OCI-LY3 (cell line): ENCODE measurements around the gene SEPTIN10.

Source experiments
- H2AFZ ChIP-seq: fragments of 200-600, 300-600 bp; shearing (Covaris generic); 2 replicates; pipeline ENCODE4 v1.6.0; 2014; ENCODE audit warnings: antibody characterized with exemption, low read depth, low read length
- H3K27ac ChIP-seq: fragments of 200-600, 300-600 bp; sonication (generic); 2 replicates; pipeline ENCODE4 v1.5.1; 2014; ENCODE audit warnings: mild to moderate bottlenecking, low read length, moderate library complexity, mixed read lengths
- H3K27me3 ChIP-seq: fragments of 200-600, 300-600 bp; sonication (generic); 2 replicates; pipeline ENCODE4 v1.6.1; 2014; ENCODE audit warnings: low read depth, low read length, mixed read lengths
- H3K36me3 ChIP-seq: fragments of 200-600, 300-600 bp; sonication (generic); replicated peaks from 2 replicates; pipeline ENCODE3; 2014; ENCODE audit warnings: low read depth, low read length, mixed read lengths
- H3K4me1 ChIP-seq: fragments of 300-600, 200-600 bp; sonication (generic); 2 replicates; pipeline ENCODE4 v1.6.1; 2014; ENCODE audit warnings: low read length, mixed read lengths
- H3K4me2 ChIP-seq: fragments of 200-600, 300-600 bp; sonication (generic); 2 replicates; pipeline ENCODE4 v1.6.1; 2014; ENCODE audit warnings: low read length, mixed read lengths
- H3K4me3 ChIP-seq: fragments of 300-600, 200-600 bp; sonication (generic); 2 replicates; pipeline ENCODE4 v1.5.1; 2014; ENCODE audit warnings: antibody characterized with exemption, mild to moderate bottlenecking, low read length, moderate library complexity
- H3K79me2 ChIP-seq: fragments of 300-600, 200-600 bp; shearing (Covaris generic); 2 replicates; pipeline ENCODE4 v1.6.1; 2014; ENCODE audit warnings: mild to moderate bottlenecking, low read length, mixed read lengths
- H3K9ac ChIP-seq: fragments of 300-600, 200-600 bp; shearing (Covaris generic); 2 replicates; pipeline ENCODE4 v1.6.0; 2014; ENCODE audit warnings: mild to moderate bottlenecking, low read length, moderate library complexity
- H3K9me3 ChIP-seq: fragments of 200-600, 300-600 bp; shearing (Covaris generic); 2 replicates; pipeline ENCODE4 v1.6.1; 2014; ENCODE audit warnings: low read length, mixed read lengths; ENCODE audit not compliant: insufficient read depth
- H4K20me1 ChIP-seq: fragments of 200-600, 300-600 bp; sonication (generic); 2 replicates; pipeline ENCODE4 v1.6.1; 2016; ENCODE audit warnings: low read length, mixed read lengths; ENCODE audit not compliant: insufficient read depth
- EZH2phosphoT487 ChIP-seq: fragments of 200-600 bp; shearing (Covaris generic); IDR thresholded peaks from 2 replicates; pipeline ENCODE4 v1.6.1; 2018; ENCODE audit warnings: antibody characterized with exemption, mixed run types, low read depth
- TF ChIP-seq, protein P1 (sequence below): fragments of 200-600, 300-600 bp; sonication (generic); IDR thresholded peaks from 2 replicates; pipeline ENCODE4 v1.5.1; 2014; ENCODE audit warnings: antibody characterized with exemption, low read length, low read depth

SEPTIN10 gene

DNA sequence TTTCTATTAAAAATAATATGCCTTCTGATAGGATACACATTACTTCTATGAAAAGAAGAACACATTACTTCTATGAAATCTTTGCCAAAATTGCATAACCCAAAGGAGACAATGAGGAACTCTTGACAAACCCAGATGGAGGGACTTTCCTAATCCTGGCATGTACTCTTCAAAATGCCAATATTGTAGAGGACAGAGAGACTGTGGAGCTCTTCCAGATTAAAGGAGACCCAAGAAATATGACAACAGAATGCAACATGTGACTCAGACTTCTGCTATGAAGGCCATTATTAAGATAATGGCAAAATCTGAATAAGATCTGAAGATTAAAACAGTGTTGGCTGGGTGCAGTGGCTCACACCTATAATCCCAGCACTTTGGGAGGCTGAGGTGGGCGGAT is 22.6 kb upstream of the SEPTIN10 start:
- Histone ChIP-seq H3K9ac (no peak overlapping the region), H3K4me1 (peaks cover 15% of the 10 kb centered on the region), H3K4me3 (no peak overlapping the region), H3K4me2 (no peak overlapping the region), H3K79me2 (no peaks in the 10 kb centered on the region), H3K27ac (no peak overlapping the region), H3K9me3 (no peaks in the 10 kb centered on the region), H3K27me3 (no peaks in the 10 kb centered on the region), H4K20me1 (no peaks in the 10 kb centered on the region), H3K36me3 (no peaks in the 10 kb centered on the region), H2AFZ (no peak overlapping the region)
- no peak for TF ChIP-seq EZH2phosphoT487
- TF ChIP-seq, protein P1, sequence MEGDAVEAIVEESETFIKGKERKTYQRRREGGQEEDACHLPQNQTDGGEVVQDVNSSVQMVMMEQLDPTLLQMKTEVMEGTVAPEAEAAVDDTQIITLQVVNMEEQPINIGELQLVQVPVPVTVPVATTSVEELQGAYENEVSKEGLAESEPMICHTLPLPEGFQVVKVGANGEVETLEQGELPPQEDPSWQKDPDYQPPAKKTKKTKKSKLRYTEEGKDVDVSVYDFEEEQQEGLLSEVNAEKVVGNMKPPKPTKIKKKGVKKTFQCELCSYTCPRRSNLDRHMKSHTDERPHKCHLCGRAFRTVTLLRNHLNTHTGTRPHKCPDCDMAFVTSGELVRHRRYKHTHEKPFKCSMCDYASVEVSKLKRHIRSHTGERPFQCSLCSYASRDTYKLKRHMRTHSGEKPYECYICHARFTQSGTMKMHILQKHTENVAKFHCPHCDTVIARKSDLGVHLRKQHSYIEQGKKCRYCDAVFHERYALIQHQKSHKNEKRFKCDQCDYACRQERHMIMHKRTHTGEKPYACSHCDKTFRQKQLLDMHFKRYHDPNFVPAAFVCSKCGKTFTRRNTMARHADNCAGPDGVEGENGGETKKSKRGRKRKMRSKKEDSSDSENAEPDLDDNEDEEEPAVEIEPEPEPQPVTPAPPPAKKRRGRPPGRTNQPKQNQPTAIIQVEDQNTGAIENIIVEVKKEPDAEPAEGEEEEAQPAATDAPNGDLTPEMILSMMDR = no peak

DNA sequence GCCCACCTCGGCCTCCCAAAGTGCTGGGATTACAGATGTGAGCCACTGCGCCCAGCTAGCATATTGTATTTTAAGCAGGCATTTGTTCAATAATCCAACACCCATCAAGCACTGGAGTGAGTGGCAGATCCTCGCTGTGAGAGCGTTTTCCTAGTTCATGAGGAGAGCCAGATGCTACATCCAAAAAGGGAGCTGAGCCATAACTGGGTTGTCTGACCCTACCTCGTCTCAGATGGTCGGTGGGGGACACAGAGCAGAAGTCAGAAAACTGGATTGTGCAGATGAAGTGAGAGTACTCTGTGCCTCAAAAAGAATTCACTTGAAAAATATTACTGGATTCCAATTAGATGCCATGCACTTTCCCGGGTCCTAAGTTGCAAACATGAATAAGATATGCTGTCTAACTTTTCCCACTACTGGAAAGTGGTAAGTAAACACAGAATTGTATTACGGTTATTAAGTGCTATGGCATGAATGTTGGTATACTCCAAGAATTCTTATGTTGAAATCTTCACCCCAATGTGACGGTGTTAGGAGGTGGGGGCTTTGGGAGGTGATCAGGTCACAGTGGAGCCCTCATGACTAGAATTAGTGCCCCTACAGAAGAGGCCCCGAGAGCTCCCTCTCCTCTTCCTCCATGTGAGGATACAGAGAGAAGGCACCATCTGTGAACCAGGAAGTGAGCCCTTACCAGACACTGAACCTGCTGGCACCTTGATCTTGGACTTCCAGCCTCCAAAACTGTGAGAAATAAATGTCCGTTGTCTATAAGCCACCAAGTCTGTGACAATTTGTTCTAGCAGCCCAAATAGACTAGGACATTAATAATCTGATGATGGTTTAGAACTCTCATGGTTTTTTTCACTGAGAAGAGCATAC is 21.9 kb upstream of the SEPTIN10 start:
- Histone ChIP-seq H3K9me3 (no peaks in the 10 kb centered on the region), H2AFZ (0 out of 2 replicates have a peak overlapping the region, but pooled peaks have one; percentile 33), H3K4me1 (peaks cover 15% of the 10 kb centered on the region)

DNA sequence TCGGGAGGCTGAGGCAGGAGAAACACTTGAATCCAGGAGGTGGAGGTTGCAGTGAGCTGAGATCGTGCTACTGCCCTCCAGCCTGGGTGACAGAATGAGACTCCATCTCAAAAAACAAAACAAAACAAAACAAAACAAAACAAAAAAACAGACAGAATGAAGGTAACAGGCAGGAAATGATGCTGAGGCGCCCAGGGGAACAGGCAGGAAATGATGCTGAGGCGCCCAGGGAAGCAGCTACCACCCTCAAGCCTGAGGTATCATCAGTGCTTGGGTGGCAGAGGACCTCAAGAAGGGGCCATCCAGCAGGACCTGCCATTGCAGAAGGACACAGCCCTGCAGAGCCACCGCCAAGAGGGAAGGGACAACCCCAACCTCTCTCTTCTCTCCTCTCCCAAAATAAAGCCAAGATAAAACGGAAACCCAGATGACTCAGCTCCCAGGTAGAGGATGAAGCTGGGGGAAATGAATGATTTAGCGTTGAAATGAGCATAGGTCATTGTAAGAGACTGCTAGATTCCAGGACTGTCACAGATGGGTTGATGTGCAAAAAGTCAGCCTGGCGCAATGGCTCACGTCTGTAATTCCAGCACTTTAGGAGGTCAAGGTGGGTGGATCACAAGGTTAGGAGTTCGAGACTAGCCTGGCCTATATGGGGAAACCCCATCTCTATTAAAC is 19.7 kb upstream of the SEPTIN10 start:
- Histone ChIP-seq H3K79me2 (no peaks in the 10 kb centered on the region), H4K20me1 (no peaks in the 10 kb centered on the region), H3K4me1 (peaks cover 8% of the 10 kb centered on the region), H3K9me3 (no peaks in the 10 kb centered on the region), H3K36me3 (no peaks in the 10 kb centered on the region), H3K27ac (no peak overlapping the region), H3K4me2 (no peak overlapping the region), H3K4me3 (no peak overlapping the region), H3K27me3 (no peaks in the 10 kb centered on the region), H3K9ac (no peak overlapping the region), H2AFZ (no peak overlapping the region)
- no peak for TF ChIP-seq EZH2phosphoT487
- TF ChIP-seq, protein P1 = no peak

More for the DNA sequence above, 21.9 kb upstream of the SEPTIN10 start:
- Histone ChIP-seq H3K36me3 (no peaks in the 10 kb centered on the region), H3K4me3 (no peak overlapping the region), H4K20me1 (no peaks in the 10 kb centered on the region), H3K27ac (no peak overlapping the region), H3K79me2 (no peaks in the 10 kb centered on the region), H3K9ac (no peak overlapping the region), H3K4me2 (no peak overlapping the region), H3K27me3 (no peaks in the 10 kb centered on the region)
- TF ChIP-seq, protein P1 = no peak
- TF ChIP-seq EZH2phosphoT487 = no peak

DNA sequence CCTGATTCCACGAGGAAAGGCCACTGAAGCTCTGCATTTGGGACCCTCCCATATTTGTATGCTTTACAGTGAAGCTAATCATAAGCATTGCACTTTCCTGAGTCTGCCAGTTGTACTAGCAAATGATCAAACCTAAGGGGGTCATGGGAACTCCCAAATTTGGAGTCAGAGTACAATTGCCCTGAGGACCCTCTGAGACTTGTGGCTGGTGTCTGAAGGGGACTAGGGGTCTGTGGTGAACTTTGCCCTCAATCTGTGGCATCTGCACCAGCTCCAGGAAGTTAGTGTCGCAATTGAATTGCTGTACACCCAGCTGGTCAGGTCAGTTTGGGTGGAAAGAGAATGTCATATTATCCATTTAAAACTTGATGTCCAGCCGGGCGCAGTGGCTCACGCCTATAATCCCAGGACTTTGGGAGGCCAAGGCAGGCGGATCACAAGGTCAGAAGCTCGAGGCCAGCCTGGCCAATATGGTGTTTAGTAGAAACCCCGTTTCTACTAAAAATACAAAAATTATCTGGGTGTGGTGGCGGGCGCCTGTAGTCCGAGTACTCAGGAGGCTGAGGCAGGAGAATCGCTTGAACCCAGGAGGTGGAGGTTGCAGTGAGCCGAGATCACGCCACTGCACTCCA is 18.5 kb upstream of the SEPTIN10 start:
- no peak for TF ChIP-seq EZH2phosphoT487
- TF ChIP-seq, protein P1 = no peak
- Histone ChIP-seq H3K79me2 (no peaks in the 10 kb centered on the region), H3K27me3 (no peaks in the 10 kb centered on the region), H3K4me2 (no peak overlapping the region), H3K27ac (no peak overlapping the region), H2AFZ (no peak overlapping the region), H3K36me3 (no peaks in the 10 kb centered on the region), H4K20me1 (no peaks in the 10 kb centered on the region), H3K9ac (no peak overlapping the region), H3K4me3 (no peak overlapping the region), H3K4me1 (no peaks in the 10 kb centered on the region), H3K9me3 (no peaks in the 10 kb centered on the region)
